Spleen (tissue), 7 donors: ENCODE data around the gene MBD3L4.
"Not testable (repeated sequence)": the region's sequence is repeated elsewhere in the genome, so short reads cannot be mapped to it uniquely, and the experiment has no call there.

Source experiments
- CTCF ChIP-seq, 11 experiments: fragments of 200-600 bp in 7 of 11; fragments of 450-650 bp in 4 of 11; sonication (generic) in 4 of 11; IDR thresholded peaks in 8 of 11; conservative IDR thresholded peaks in 3 of 11; 1 replicate in 7 of 11; 2 replicates in 4 of 11; pipeline versions ENCODE4 v1.4.0 to v1.8.0; 2016 to 2021; ENCODE audit warnings: antibody characterized with exemption in 11 of 11, inconsistent platforms in 4 of 11, mild to moderate bottlenecking in 1 of 11
- POLR2A ChIP-seq, 3 donors: fragments of 450-650 bp; IDR thresholded peaks; one replicate each; pipeline ENCODE4 v1.5.1; 2017; ENCODE audit warnings: antibody characterized with exemption in 3 of 3, mild to moderate bottlenecking in 1 of 3
- POLR2AphosphoS5 ChIP-seq, 3 donors: sonication (generic); formaldehyde crosslinking; IDR thresholded peaks; one replicate each; pipeline ENCODE4 v1.5.1; 2017; ENCODE audit warnings: antibody characterized with exemption in 3 of 3
- donor health status: DM: no; HTN: no; CAD: no; lungs with moderate emphysema.
- donor health status: DM: no; HTN: no; CAD: no.
- donor health status: DM: no; HTN: no; CAD: no.

GRCh38 chr19:7041563-7041962, 1.6 kb upstream of the MBD3L4 start:
- not testable (repeated sequence) for TF ChIP-seq CTCF (IDR thresholded peaks at IDR 0.05 in 8 of 11, conservative IDR thresholded peaks at IDR 0.05 in 3 of 11); POLR2A (IDR thresholded peaks at IDR 0.05); POLR2AphosphoS5 (IDR thresholded peaks at IDR 0.05)
